Measurements from ENCODE around the gene ZNF224. TPM values are rescaled to one million over a fixed set of nuclear protein-coding genes. Genes with fewer than 3 reads are reported as not detected.

ZNF224 gene
- total and polyA plus RNA-seq, 2 donors (not counting 1 experiment from before 2014, with no cell fraction given), result 12.4 to 37.0 TPM

DNA sequence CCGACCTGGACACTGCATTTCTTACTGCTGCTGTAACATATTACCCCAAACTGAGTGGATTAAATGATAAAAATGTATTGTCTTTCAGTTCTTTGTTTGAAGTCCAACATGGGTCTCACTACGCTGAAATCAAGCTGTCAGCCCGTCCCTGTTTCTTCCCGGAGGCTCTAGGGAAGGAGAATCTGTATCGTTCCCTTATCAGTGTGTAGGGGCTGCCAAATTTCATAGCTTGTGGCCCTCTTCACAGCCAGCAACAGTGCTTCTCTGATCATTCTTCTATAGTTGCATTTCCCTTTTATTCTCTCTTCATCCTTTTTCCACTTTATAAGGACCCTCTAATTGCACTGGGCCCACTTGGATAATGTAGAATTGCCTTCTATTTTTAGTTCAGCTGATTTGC, 57.3 kb downstream of the ZNF224 start:
- DNase-seq (ENCODE audit: low read depth in 2 of 2), result no peak
- peaks cover 16% of the 10 kb centered on the region for H3K36me3 ChIP-seq (ENCODE audit: control insufficient read depth, insufficient read depth, low read length)

DNA sequence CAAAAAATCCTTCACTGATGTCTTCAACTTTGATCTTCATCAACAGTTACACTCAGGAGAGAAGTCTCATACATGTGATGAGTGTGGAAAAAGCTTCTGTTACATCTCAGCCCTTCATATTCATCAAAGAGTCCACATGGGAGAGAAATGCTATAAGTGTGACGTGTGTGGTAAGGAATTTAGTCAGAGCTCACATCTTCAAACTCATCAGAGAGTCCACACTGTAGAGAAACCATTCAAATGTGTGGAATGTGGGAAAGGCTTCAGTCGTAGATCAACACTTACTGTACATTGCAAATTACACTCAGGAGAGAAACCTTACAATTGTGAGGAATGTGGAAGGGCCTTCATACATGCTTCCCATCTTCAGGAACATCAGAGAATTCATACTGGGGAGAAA, 62.3 kb downstream of the ZNF224 start:
- no peak overlapping the region for H3K4me2 ChIP-seq (ENCODE audit: extremely low read depth, insufficient read depth, low read length)
- no peak overlapping the region for H3K27ac ChIP-seq (ENCODE audit: insufficient read depth, low read length)
- H3K4me1 ChIP-seq (ENCODE audit: control insufficient read depth, extremely low read depth, insufficient read depth, low read length), result no peaks in the 10 kb centered on the region
- H3K79me2 ChIP-seq (ENCODE audit: control insufficient read depth, insufficient read depth, low read length), result no peaks in the 10 kb centered on the region
- no peak for DNase-seq (ENCODE audit: low read depth in 2 of 2)
- no peak overlapping the region for H3K4me3 ChIP-seq (replicated peaks in 1 of 4; ENCODE audit: control extremely low read depth in 1 of 4, insufficient read depth in 1 of 4, low read depth in 3 of 4, low read length in 4 of 4)
- H3K9me3 ChIP-seq (ENCODE audit: control insufficient read depth, insufficient read depth, low read depth, low read length), result peaks cover 6% of the 10 kb centered on the region
- no peaks in the 10 kb centered on the region for H4K20me1 ChIP-seq (ENCODE audit: control insufficient read depth, extremely low read depth, insufficient read depth, low read length)
- no peak for TF ChIP-seq EZH2 (IDR thresholded peaks at IDR 0.05; ENCODE audit: low read length, missing control alignments)
- TF ChIP-seq, protein P1, sequence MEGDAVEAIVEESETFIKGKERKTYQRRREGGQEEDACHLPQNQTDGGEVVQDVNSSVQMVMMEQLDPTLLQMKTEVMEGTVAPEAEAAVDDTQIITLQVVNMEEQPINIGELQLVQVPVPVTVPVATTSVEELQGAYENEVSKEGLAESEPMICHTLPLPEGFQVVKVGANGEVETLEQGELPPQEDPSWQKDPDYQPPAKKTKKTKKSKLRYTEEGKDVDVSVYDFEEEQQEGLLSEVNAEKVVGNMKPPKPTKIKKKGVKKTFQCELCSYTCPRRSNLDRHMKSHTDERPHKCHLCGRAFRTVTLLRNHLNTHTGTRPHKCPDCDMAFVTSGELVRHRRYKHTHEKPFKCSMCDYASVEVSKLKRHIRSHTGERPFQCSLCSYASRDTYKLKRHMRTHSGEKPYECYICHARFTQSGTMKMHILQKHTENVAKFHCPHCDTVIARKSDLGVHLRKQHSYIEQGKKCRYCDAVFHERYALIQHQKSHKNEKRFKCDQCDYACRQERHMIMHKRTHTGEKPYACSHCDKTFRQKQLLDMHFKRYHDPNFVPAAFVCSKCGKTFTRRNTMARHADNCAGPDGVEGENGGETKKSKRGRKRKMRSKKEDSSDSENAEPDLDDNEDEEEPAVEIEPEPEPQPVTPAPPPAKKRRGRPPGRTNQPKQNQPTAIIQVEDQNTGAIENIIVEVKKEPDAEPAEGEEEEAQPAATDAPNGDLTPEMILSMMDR (conservative IDR thresholded peaks at IDR 0.05 in 1 of 2, IDR thresholded peaks at IDR 0.05 in 1 of 2; ENCODE audit: low read depth in 1 of 2, low read length in 2 of 2), result no peak
- H3K36me3 ChIP-seq (ENCODE audit: control insufficient read depth, insufficient read depth, low read length), result peaks cover 13% of the 10 kb centered on the region
- no peak overlapping the region for H3K9ac ChIP-seq (ENCODE audit: insufficient read depth, low read length)
- no peak overlapping the region for H2AFZ ChIP-seq (ENCODE audit: low read length)
- no peaks in the 10 kb centered on the region for H3K27me3 ChIP-seq (ENCODE audit: control insufficient read depth, insufficient read depth, low read length)

More for the DNA sequence above, 57.3 kb downstream of the ZNF224 start:
- no peaks in the 10 kb centered on the region for H3K27me3 ChIP-seq (ENCODE audit: control insufficient read depth, insufficient read depth, low read length)
- H3K79me2 ChIP-seq (ENCODE audit: control insufficient read depth, insufficient read depth, low read length), result no peaks in the 10 kb centered on the region
- peaks cover 2% of the 10 kb centered on the region for H3K9me3 ChIP-seq (ENCODE audit: control insufficient read depth, insufficient read depth, low read depth, low read length)
- H3K9ac ChIP-seq (ENCODE audit: insufficient read depth, low read length), result no peak overlapping the region
- H3K4me2 ChIP-seq (ENCODE audit: extremely low read depth, insufficient read depth, low read length), result no peak overlapping the region
- no peaks in the 10 kb centered on the region for H3K4me1 ChIP-seq (ENCODE audit: control insufficient read depth, extremely low read depth, insufficient read depth, low read length)
- H3K4me3 ChIP-seq (replicated peaks in 1 of 4; ENCODE audit: control extremely low read depth in 1 of 4, insufficient read depth in 1 of 4, low read depth in 3 of 4, low read length in 4 of 4), result no peak overlapping the region
- no peaks in the 10 kb centered on the region for H4K20me1 ChIP-seq (ENCODE audit: control insufficient read depth, extremely low read depth, insufficient read depth, low read length)
- H3K27ac ChIP-seq (ENCODE audit: insufficient read depth, low read length), result no peak overlapping the region
- H2AFZ ChIP-seq (ENCODE audit: low read length), result no peak overlapping the region
- TF ChIP-seq, protein P1 (conservative IDR thresholded peaks at IDR 0.05 in 1 of 2, IDR thresholded peaks at IDR 0.05 in 1 of 2; ENCODE audit: low read depth in 1 of 2, low read length in 2 of 2), result no peak
- TF ChIP-seq EZH2 (IDR thresholded peaks at IDR 0.05; ENCODE audit: low read length, missing control alignments), result no peak

Other genes starting within 250 kb of the ZNF224 start
- gene ZNF404, start 210.4 kb upstream of the ZNF224 start, total RNA-seq, result 5.3 and 5.9 TPM in 2 replicates
- 2.0 and 3.8 TPM in 2 replicates for gene ZNF404, start 210.4 kb upstream of the ZNF224 start, polyA plus RNA-seq
- gene ZNF45, start 159.1 kb upstream of the ZNF224 start, total RNA-seq, result 18.5 and 22.1 TPM in 2 replicates
- gene ZNF45, start 159.1 kb upstream of the ZNF224 start, polyA plus RNA-seq, result 11.6 and 13.2 TPM in 2 replicates
- 8.5 and 15.2 TPM in 2 replicates for gene ZNF221, start 143.1 kb upstream of the ZNF224 start, total RNA-seq
- 2.3 and 2.4 TPM in 2 replicates for gene ZNF221, start 143.1 kb upstream of the ZNF224 start, polyA plus RNA-seq
- gene ZNF155, start 110.2 kb upstream of the ZNF224 start, total RNA-seq, result 9.0 and 12.2 TPM in 2 replicates
- gene ZNF155, start 110.2 kb upstream of the ZNF224 start, polyA plus RNA-seq, result 5.6 and 7.4 TPM in 2 replicates
- gene ZNF230, start 91.4 kb upstream of the ZNF224 start, total RNA-seq, result 4.0 and 4.6 TPM in 2 replicates
- gene ZNF230, start 91.4 kb upstream of the ZNF224 start, polyA plus RNA-seq, result 2.0 and 3.5 TPM in 2 replicates
- gene ZNF222, start 69.0 kb upstream of the ZNF224 start, total RNA-seq, result 12.1 and 13.0 TPM in 2 replicates
- 4.3 and 6.0 TPM in 2 replicates for gene ZNF222, start 69.0 kb upstream of the ZNF224 start, polyA plus RNA-seq
- gene ZNF223, start 42.3 kb upstream of the ZNF224 start, total RNA-seq, result 4.6 and 5.3 TPM in 2 replicates
- gene ZNF223, start 42.3 kb upstream of the ZNF224 start, polyA plus RNA-seq, result 4.3 TPM in 2 replicates
- 3.3 and 4.0 TPM in 2 replicates for gene ZNF284, start 22.2 kb upstream of the ZNF224 start, total RNA-seq
- 1.2 and 2.7 TPM in 2 replicates for gene ZNF284, start 22.2 kb upstream of the ZNF224 start, polyA plus RNA-seq
- gene ZNF225, start 19.0 kb downstream of the ZNF224 start, total RNA-seq, result 8.2 and 10.2 TPM in 2 replicates
- gene ZNF225, start 19.0 kb downstream of the ZNF224 start, polyA plus RNA-seq, result 2.2 and 3.1 TPM in 2 replicates
- 13.9 and 15.9 TPM in 2 replicates for gene ZNF234, start 47.2 kb downstream of the ZNF224 start, total RNA-seq
- 3.4 and 5.7 TPM in 2 replicates for gene ZNF234, start 47.2 kb downstream of the ZNF224 start, polyA plus RNA-seq
- gene ZNF226, start 70.7 kb downstream of the ZNF224 start, total RNA-seq, result 17.5 and 30.7 TPM in 2 replicates
- 18.8 and 21.4 TPM in 2 replicates for gene ZNF226, start 70.7 kb downstream of the ZNF224 start, polyA plus RNA-seq
- gene ZNF227, start 118.2 kb downstream of the ZNF224 start, total RNA-seq, result 27.7 and 32.0 TPM in 2 replicates
- 8.3 and 9.9 TPM in 2 replicates for gene ZNF227, start 118.2 kb downstream of the ZNF224 start, polyA plus RNA-seq
- 3.6 and 5.9 TPM in 2 replicates for gene ZNF233, start 165.5 kb downstream of the ZNF224 start, total RNA-seq
- gene ZNF233, start 165.5 kb downstream of the ZNF224 start, polyA plus RNA-seq, result 0.96 and 1.3 TPM in 2 replicates
- gene ZNF235, start 210.7 kb downstream of the ZNF224 start, total RNA-seq, result 2.8 and 5.8 TPM in 2 replicates
- 1.7 and 2.9 TPM in 2 replicates for gene ZNF235, start 210.7 kb downstream of the ZNF224 start, polyA plus RNA-seq

Measured in fibroblast of lung (primary cell).